ENCODE data around the gene KCNH1. TPM values are rescaled to one million over a fixed set of nuclear protein-coding genes. Genes with fewer than 3 reads are reported as not detected.
"Not testable (repeated sequence)": the region's sequence is repeated elsewhere in the genome, so short reads cannot be mapped to it uniquely, and the experiment has no call there.

KCNH1 gene
- total RNA-seq, 4 donors from 2014 or later, result 0.29 to 0.67 (median 0.38) TPM

DNA sequence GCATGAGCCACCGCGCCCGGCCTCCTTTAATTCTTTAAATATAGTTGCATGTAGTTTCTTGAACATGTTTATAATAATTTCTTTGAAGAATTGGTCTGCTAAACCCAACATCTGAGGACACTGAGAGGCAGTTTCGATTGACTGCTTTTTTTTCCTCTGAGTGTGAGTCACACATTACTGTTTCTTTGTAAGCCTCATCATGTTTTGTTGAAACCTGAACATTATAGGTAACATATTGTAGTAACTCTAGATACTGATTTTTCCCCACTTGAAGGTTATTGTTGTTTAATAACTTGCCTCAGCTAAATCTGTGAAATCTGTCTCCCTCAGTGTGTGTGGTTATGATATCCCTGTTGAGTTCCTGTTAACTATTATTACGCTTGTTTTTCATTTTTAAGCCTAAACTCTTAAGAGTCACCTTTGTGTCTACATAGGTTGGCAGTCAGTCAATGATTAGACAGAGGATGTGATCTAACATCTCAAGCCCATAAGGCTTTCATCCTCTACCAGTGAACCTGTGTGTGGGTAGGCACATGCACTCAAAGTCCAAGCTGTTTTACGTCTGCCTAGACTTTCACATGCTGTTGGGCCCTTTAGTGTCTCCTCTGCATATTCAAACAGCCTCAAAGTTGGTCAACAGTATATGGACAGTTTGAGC, 155.5 kb downstream of the KCNH1 start:
- no peak for DNase-seq
- in situ Hi-C loops (cut with MboI; ENCODE audit: low sequenced_read_pairs in 4 of 4), result no loop called here
- no peak for TF ChIP-seq POLR2A (IDR thresholded peaks at IDR 0.05)
- TF ChIP-seq, protein P1, sequence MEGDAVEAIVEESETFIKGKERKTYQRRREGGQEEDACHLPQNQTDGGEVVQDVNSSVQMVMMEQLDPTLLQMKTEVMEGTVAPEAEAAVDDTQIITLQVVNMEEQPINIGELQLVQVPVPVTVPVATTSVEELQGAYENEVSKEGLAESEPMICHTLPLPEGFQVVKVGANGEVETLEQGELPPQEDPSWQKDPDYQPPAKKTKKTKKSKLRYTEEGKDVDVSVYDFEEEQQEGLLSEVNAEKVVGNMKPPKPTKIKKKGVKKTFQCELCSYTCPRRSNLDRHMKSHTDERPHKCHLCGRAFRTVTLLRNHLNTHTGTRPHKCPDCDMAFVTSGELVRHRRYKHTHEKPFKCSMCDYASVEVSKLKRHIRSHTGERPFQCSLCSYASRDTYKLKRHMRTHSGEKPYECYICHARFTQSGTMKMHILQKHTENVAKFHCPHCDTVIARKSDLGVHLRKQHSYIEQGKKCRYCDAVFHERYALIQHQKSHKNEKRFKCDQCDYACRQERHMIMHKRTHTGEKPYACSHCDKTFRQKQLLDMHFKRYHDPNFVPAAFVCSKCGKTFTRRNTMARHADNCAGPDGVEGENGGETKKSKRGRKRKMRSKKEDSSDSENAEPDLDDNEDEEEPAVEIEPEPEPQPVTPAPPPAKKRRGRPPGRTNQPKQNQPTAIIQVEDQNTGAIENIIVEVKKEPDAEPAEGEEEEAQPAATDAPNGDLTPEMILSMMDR (IDR thresholded peaks at IDR 0.05 in 4 of 5, conservative IDR thresholded peaks at IDR 0.05 in 1 of 5), result no peak

DNA sequence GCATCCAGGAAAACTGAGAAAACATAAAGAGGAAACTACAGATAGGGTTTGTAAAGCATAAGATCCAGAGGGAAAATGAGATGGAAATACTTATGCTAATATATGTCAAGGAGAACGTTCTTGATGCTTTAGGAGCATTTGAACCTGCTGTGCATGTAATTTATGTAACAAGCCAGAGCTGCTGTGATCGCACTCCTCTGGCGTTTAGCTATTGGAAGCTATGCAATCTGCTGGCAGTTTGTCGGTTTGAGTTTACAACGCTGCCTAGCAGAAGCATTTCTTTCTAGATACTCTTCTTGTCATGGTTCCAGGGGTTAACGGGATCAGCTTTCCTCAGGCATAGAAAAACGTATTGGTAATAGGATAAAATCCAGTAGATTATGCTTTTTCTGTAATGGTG, 182.7 kb downstream of the KCNH1 start:
- DNase-seq (no peak), ATAC-seq (no peak)
- H3K4me3 ChIP-seq, result no peak overlapping the region
- no peaks in the 10 kb centered on the region for H3K27me3 ChIP-seq
- H3K4me1 ChIP-seq, result no peaks in the 10 kb centered on the region
- in situ Hi-C loops (cut with MboI; ENCODE audit: low sequenced_read_pairs in 4 of 4), result no loop called here
- no peak for TF ChIP-seq POLR2A (IDR thresholded peaks at IDR 0.05)
- TF ChIP-seq, protein P1 (IDR thresholded peaks at IDR 0.05 in 4 of 5, conservative IDR thresholded peaks at IDR 0.05 in 1 of 5), result no peak
- H3K9me3 ChIP-seq, result no peaks in the 10 kb centered on the region
- H3K27ac ChIP-seq, result no peak overlapping the region
- H3K36me3 ChIP-seq, result no peaks in the 10 kb centered on the region
- intact Hi-C loops (cut with DNase I; ENCODE audit: low total_unique reads), result loop anchor here (5.0 kb wide), 1 partner anchor 544 kb away; no protein-coding TSS in a partner anchor

More for the DNA sequence above, 155.5 kb downstream of the KCNH1 start:
- Histone ChIP-seq H3K4me1 (no peaks in the 10 kb centered on the region), H3K27ac (no peak overlapping the region), H3K9me3 (no peaks in the 10 kb centered on the region), H3K4me3 (no peak overlapping the region), H3K36me3 (no peaks in the 10 kb centered on the region), H3K27me3 (no peaks in the 10 kb centered on the region)
- ATAC-seq, result no peak
- intact Hi-C loops (cut with DNase I; ENCODE audit: low total_unique reads), result no loop called here

DNA sequence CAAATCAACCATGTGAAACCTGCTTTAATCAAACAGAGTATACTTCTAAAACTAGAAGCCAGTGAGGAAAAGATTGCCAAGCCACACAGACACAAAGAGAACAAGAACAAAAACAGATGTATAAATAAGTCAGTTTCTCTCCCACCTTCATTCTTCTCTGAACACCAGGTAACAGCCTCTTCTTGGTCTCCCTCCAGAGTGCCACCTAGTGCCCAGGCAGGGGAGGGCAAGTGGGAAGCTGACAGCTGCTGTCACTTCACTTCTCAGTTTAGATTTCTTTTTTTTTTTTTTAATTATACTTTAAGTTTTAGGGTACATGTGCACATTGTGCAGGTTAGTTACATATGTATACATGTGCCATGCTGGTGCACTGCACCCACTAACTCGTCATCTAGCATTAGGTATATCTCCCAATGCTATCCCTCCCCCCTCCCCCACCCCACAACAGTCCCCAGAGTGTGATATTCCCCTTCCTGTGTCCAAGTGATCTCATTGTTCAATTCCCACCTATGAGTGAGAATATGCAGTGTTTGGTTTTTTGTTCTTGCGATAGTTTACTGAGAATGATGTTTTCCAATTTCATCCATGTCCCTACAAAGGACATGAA, 183.9 kb downstream of the KCNH1 start:
- intact Hi-C loops (cut with DNase I; ENCODE audit: low total_unique reads), result loop anchor here (5.0 kb wide), 1 partner anchor 543 kb away; no protein-coding TSS in a partner anchor
- H3K36me3 ChIP-seq; in situ Hi-C loops (cut with MboI; ENCODE audit: low sequenced_read_pairs in 4 of 4); H3K27me3 ChIP-seq; H3K4me1 ChIP-seq; H3K27ac ChIP-seq; ATAC-seq; H3K9me3 ChIP-seq; DNase-seq; H3K4me3 ChIP-seq: not testable (repeated sequence)

DNA sequence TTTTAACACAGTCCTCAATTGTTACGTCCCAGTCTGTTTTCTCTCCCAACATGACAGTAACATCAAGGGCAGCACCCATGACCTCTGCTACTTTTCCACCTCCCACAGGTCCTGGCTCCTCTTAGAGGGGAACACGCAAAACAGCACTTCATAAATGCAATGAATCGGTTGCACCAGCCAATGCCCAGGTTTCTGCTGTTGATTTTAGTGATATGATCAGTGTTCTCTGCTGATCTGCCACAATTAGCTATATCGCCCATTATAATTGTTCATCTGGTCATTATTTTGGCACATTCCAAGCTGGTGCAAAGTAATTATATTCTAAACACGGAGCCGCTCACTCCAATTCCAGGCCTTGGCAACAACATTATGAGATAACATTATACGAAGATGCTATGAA, 184.5 kb downstream of the KCNH1 start:
- ATAC-seq (no peak), DNase-seq (no peak)
- H3K9me3 ChIP-seq, result no peaks in the 10 kb centered on the region
- in situ Hi-C loops (cut with MboI; ENCODE audit: low sequenced_read_pairs in 4 of 4) (no loop called here), intact Hi-C loops (cut with DNase I; ENCODE audit: low total_unique reads) (no loop called here)
- no peaks in the 10 kb centered on the region for H3K4me1 ChIP-seq
- no peak overlapping the region for H3K27ac ChIP-seq
- no peaks in the 10 kb centered on the region for H3K36me3 ChIP-seq
- no peak for TF ChIP-seq POLR2A (IDR thresholded peaks at IDR 0.05)
- TF ChIP-seq, protein P1 (IDR thresholded peaks at IDR 0.05 in 4 of 5, conservative IDR thresholded peaks at IDR 0.05 in 1 of 5), result no peak
- H3K27me3 ChIP-seq, result no peaks in the 10 kb centered on the region
- no peak overlapping the region for H3K4me3 ChIP-seq

DNA sequence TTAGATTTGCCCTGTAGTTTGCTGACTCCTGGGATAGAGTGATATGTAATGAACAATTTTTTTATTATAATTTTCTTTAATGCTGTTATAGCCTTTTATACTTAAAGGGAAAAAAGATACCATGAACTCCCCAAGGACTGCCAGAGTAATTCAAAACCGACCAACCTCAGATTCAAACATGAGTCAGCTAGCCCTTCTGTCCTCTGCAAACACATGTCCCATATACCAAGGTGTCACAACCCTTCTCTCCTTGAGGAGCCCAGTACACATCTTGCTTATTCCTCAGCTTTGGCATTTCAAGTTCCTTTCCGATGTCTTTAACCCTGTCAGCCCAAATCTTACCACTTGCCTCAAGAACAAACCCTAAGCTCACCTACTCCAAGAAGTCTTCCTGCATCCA, 184.9 kb downstream of the KCNH1 start:
- Histone ChIP-seq H3K36me3 (no peaks in the 10 kb centered on the region), H3K27me3 (no peaks in the 10 kb centered on the region), H3K9me3 (no peaks in the 10 kb centered on the region), H3K4me3 (no peak overlapping the region), H3K4me1 (no peaks in the 10 kb centered on the region), H3K27ac (no peak overlapping the region)
- DNase-seq (no peak), ATAC-seq (no peak)
- intact Hi-C loops (cut with DNase I; ENCODE audit: low total_unique reads), result no loop called here
- TF ChIP-seq, protein P1 (IDR thresholded peaks at IDR 0.05 in 4 of 5, conservative IDR thresholded peaks at IDR 0.05 in 1 of 5), result no peak
- TF ChIP-seq POLR2A (IDR thresholded peaks at IDR 0.05), result no peak
- in situ Hi-C loops (cut with MboI; ENCODE audit: low sequenced_read_pairs in 4 of 4), result no loop called here
